Ishikawa (cell line): ENCODE data around the gene PDYN.

ENCODE experiments used
- CEBPB ChIP-seq: IDR thresholded peaks from 2 replicates; pipeline ENCODE4 v1.6.1; 2012
- CREB1 ChIP-seq: IDR thresholded peaks from 2 replicates; pipeline ENCODE4 v1.6.1; 2012; ENCODE audit warnings: low read depth
- EGR1 ChIP-seq: IDR thresholded peaks from 2 replicates; pipeline ENCODE4 v1.6.1; 2012
- EP300 ChIP-seq: IDR thresholded peaks from 2 replicates; pipeline ENCODE4 v1.6.1; 2012; ENCODE audit warnings: borderline replicate concordance
- FOXM1 ChIP-seq: IDR thresholded peaks from 2 replicates; pipeline ENCODE4 v1.6.1; 2012; ENCODE audit warnings: low read depth, borderline replicate concordance
- NFIC ChIP-seq: IDR thresholded peaks from 2 replicates; pipeline ENCODE4 v1.6.1; 2012
- RAD21 ChIP-seq: IDR thresholded peaks from 2 replicates; pipeline ENCODE4 v1.6.1; 2012; ENCODE audit warnings: low read depth
- TAF1 ChIP-seq: IDR thresholded peaks from 2 replicates; pipeline ENCODE4 v1.6.1; 2012; ENCODE audit warnings: low read depth, mild to moderate bottlenecking
- TCF12 ChIP-seq: IDR thresholded peaks from 2 replicates; pipeline ENCODE4 v1.6.1; 2012; ENCODE audit warnings: low read depth
- TEAD4 ChIP-seq: IDR thresholded peaks from 2 replicates; pipeline ENCODE4 v1.6.1; 2012
- YY1 ChIP-seq: IDR thresholded peaks from 2 replicates; pipeline ENCODE4 v1.6.1; 2012; ENCODE audit warnings: low read depth
- ZBTB7A ChIP-seq: IDR thresholded peaks from 2 replicates; pipeline ENCODE4 v1.6.1; 2012; ENCODE audit warnings: low read depth
- TF ChIP-seq, protein P1 (sequence below): IDR thresholded peaks from 2 replicates; pipeline ENCODE4 v1.6.1; 2012
- TF ChIP-seq, protein P2 (sequence below): IDR thresholded peaks from 2 replicates; pipeline ENCODE4 v1.6.1; 2012; ENCODE audit warnings: low read depth, mild to moderate bottlenecking
- TF ChIP-seq, protein P3 (sequence below): IDR thresholded peaks from 2 replicates; pipeline ENCODE4 v1.6.1; 2012

Gene PDYN

DNA sequence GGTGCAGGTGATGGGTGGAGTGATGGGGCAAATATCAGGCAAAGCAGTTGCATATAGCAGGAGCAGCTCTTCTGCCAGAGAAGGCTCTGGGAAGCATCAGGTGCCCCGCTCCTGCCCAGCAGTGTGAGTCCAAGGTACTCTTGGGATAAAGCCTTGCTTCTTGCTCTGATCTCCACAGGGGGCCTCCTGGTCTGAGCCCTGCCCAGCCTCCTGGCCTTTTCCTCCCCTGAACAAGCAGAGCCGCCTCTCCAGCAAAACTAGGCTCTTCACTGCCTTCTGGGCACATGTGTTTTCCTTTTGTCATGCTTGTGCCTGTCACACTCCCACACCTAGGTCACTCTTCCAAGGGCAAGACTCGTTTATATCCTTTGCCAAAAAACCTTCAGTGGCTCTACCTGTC lies 64.4 kb downstream of the PDYN start:
- no peak for TF ChIP-seq NFIC
- no peak for TF ChIP-seq TEAD4
- TF ChIP-seq ZBTB7A = no peak
- TF ChIP-seq, protein P1, sequence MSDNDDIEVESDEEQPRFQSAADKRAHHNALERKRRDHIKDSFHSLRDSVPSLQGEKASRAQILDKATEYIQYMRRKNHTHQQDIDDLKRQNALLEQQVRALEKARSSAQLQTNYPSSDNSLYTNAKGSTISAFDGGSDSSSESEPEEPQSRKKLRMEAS = no peak
- TF ChIP-seq TCF12 = no peak
- no peak for TF ChIP-seq EGR1
- no peak for TF ChIP-seq TAF1
- no peak for TF ChIP-seq CEBPB
- TF ChIP-seq YY1 = no peak
- TF ChIP-seq RAD21 = no peak
- TF ChIP-seq EP300 = no peak
- TF ChIP-seq, protein P2, sequence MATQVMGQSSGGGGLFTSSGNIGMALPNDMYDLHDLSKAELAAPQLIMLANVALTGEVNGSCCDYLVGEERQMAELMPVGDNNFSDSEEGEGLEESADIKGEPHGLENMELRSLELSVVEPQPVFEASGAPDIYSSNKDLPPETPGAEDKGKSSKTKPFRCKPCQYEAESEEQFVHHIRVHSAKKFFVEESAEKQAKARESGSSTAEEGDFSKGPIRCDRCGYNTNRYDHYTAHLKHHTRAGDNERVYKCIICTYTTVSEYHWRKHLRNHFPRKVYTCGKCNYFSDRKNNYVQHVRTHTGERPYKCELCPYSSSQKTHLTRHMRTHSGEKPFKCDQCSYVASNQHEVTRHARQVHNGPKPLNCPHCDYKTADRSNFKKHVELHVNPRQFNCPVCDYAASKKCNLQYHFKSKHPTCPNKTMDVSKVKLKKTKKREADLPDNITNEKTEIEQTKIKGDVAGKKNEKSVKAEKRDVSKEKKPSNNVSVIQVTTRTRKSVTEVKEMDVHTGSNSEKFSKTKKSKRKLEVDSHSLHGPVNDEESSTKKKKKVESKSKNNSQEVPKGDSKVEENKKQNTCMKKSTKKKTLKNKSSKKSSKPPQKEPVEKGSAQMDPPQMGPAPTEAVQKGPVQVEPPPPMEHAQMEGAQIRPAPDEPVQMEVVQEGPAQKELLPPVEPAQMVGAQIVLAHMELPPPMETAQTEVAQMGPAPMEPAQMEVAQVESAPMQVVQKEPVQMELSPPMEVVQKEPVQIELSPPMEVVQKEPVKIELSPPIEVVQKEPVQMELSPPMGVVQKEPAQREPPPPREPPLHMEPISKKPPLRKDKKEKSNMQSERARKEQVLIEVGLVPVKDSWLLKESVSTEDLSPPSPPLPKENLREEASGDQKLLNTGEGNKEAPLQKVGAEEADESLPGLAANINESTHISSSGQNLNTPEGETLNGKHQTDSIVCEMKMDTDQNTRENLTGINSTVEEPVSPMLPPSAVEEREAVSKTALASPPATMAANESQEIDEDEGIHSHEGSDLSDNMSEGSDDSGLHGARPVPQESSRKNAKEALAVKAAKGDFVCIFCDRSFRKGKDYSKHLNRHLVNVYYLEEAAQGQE = no peak
- TF ChIP-seq FOXM1 = no peak
- no peak for TF ChIP-seq CREB1
- TF ChIP-seq, protein P3, sequence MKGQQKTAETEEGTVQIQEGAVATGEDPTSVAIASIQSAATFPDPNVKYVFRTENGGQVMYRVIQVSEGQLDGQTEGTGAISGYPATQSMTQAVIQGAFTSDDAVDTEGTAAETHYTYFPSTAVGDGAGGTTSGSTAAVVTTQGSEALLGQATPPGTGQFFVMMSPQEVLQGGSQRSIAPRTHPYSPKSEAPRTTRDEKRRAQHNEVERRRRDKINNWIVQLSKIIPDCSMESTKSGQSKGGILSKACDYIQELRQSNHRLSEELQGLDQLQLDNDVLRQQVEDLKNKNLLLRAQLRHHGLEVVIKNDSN = no peak

DNA sequence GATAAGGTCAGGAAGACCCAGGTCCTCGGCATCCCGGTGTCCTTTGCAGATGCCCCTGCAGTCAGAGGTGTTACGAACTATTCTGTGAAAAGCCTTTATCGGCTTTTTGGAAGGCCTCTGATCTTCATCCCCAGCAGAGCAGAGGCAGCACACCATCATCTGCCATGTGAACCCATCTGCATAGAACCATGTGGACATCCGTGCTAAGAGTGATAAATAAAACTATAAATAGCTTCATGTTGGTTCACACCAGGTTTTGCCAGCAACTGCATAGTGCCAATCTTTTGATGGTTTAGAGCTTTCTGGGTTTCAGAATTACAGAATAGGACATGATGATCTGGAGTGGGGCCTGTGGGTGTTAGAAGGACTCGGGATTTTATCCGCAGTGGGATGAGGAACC lies 65.1 kb downstream of the PDYN start:
- no peak for TF ChIP-seq CREB1
- TF ChIP-seq TCF12 = no peak
- no peak for TF ChIP-seq RAD21
- TF ChIP-seq, protein P1 = no peak
- no peak for TF ChIP-seq TAF1
- TF ChIP-seq, protein P2 = no peak
- no peak for TF ChIP-seq YY1
- no peak for TF ChIP-seq FOXM1
- TF ChIP-seq, protein P3 = no peak
